Amygdala (tissue), 56 donors: ENCODE measurements around the gene PLCXD3.

Source experiments
- DNase-seq, 56 donors: peaks; one replicate each; lab custom pipeline; 2025; lab: John Stamatoyannopoulos, UW

Gene PLCXD3, protein sequence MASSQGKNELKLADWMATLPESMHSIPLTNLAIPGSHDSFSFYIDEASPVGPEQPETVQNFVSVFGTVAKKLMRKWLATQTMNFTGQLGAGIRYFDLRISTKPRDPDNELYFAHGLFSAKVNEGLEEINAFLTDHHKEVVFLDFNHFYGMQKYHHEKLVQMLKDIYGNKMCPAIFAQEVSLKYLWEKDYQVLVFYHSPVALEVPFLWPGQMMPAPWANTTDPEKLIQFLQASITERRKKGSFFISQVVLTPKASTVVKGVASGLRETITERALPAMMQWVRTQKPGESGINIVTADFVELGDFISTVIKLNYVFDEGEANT

DNA sequence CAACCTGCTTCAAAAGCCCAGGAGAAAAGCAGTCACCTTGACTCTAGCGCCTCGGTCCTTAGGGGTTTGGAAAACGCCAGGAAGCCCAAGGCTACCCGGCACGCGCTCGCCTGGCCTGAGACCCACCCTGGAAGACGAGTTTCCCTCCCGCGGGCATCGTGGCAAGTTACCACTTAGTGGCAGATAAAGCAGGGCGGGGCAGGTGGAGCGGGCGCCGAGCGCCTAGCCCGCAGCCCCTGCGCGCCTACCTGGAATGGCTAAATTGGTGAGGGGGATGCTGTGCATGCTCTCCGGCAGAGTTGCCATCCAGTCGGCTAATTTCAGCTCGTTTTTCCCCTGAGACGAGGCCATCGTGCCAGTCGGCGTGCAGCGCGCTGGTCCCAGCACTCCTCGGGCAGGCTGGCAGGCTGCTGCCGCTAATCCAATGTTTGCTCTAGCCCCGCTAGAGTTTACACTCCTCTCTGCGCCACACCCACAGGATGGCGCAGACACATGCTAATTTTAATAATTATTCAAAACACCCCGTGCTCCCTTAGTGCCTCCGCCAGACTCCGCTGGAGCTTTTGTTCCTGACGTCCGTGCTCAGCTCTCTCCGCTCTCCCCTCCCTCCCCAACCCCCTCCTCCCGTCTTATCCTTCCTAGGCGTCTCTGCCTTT lies at the start of gene PLCXD3:
Gene PLCXD3, minus strand, starts transcription at position 426 of the 656 bp plus-strand sequence. Its CDS starts 75 bp downstream, at position 351.
- DNase-seq = peak in 23 of 56 donors; percentile 5 to 63 (median 20)

- DNase-seq = no peak
Measured at GRCh38 chr5:41559184-41559583, 48.8 kb upstream of the PLCXD3 start.

GRCh38 chr5:41558295-41558694 lies 47.9 kb upstream of the PLCXD3 start:
- DNase-seq = no peak

DNA sequence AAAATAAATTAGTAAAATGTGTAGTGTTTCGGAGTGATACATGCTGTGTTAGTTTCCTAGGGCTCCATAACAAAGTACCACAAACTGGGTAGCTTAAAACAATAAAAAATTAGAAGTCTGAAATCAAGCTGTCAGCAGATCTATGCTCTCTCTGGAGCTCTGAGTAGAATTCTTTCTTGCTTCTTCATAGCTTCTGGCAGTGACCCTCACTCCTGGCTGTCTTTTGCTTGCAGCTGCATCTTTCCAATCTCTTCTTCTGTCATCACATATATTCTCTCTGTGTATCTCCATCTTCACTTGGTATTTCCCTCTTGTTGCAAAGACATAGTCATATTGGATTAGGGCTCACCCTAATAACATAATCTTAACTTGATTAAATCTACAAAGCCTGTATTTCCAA lies 37.6 kb upstream of the PLCXD3 start:
- DNase-seq = no peak

GRCh38 chr5:41542183-41542582 lies 31.8 kb upstream of the PLCXD3 start:
- no peak for DNase-seq

DNA sequence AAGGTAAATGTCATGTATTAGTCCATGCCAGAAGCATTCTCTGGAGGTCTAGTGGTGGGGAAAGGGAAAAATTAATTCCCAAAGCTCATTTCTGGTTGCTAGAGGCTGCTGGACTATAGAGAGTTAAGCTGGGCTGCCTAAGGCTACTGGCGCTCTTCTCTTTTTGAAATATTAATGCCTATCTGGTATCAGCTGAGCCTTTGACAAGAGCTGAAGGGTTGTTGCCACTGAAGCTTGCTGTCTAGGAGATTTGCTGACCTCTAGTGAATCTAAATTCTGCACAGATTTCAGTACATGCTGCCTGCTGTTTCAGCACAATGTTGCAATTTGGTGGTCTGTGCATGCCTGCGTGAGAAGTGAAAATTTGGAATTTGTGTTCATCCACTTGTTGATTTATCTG lies 29.1 kb upstream of the PLCXD3 start:
- no peak for DNase-seq

GRCh38 chr5:41537581-41537980 lies 27.2 kb upstream of the PLCXD3 start:
- DNase-seq = no peak

GRCh38 chr5:41532485-41532884 lies 22.1 kb upstream of the PLCXD3 start:
- DNase-seq = no peak

DNA sequence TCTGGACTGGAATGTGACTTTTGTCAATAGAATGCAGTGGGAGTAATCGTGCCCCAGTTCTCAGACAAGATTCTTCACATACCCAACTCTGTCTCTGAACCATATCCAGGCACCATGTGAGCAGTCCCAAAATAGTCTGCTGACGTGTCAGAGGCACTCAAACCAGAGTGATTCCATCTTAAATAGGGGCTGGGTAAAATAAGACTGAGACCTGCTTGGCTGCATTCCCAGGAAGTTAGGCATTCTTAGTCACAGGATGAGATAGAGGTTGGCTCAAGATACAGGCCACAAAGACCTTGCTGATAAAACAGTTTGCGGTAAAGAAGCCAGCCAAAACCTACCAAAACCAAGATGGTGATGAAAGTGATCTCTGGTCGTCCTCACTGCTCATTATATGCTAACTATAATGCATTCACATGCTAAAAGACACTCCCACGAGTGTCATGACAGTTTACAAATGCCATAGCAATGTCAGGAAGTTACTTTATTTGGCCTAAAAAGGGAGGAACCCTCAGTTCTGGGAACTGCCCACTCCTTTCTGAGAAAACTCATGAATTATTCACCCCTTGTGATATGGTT lies 16.9 kb upstream of the PLCXD3 start:
- no peak for DNase-seq

GRCh38 chr5:41526699-41527098 lies 16.3 kb upstream of the PLCXD3 start:
- no peak for DNase-seq

DNA sequence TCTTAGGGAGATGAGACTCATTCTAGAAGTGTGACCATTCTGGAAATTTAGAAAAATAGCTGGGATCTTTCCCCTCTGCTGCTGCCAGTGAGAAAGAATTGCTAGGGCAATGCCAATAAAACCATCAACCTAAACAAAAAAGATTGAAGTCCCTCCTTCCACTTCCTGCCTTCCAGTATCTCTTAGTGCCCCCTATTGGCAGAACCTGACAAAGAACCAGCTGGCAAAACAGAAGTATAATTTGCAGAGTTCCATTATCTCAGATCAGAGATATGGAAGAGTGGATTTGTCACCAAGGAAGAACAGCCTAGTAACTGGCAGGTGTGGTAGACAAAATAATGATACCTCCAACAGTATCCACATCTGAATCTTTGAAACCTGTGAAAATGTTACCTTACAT lies 13.8 kb upstream of the PLCXD3 start:
- DNase-seq = no peak

GRCh38 chr5:41522193-41522786 lies 11.9 kb upstream of the PLCXD3 start:
- no peak for DNase-seq

GRCh38 chr5:41519801-41520200 lies 9.4 kb upstream of the PLCXD3 start:
- no peak for DNase-seq

- no peak for DNase-seq
Measured at GRCh38 chr5:41517909-41518308, 7.5 kb upstream of the PLCXD3 start.

- DNase-seq = no peak
Measured at GRCh38 chr5:41511241-41511640, 840 bp upstream of the PLCXD3 start.

GRCh38 chr5:41509399-41510175 lies 814 bp downstream of the PLCXD3 start:
- peak in 3 of 56 donors; percentile 2 to 33 (median 20) for DNase-seq

DNA sequence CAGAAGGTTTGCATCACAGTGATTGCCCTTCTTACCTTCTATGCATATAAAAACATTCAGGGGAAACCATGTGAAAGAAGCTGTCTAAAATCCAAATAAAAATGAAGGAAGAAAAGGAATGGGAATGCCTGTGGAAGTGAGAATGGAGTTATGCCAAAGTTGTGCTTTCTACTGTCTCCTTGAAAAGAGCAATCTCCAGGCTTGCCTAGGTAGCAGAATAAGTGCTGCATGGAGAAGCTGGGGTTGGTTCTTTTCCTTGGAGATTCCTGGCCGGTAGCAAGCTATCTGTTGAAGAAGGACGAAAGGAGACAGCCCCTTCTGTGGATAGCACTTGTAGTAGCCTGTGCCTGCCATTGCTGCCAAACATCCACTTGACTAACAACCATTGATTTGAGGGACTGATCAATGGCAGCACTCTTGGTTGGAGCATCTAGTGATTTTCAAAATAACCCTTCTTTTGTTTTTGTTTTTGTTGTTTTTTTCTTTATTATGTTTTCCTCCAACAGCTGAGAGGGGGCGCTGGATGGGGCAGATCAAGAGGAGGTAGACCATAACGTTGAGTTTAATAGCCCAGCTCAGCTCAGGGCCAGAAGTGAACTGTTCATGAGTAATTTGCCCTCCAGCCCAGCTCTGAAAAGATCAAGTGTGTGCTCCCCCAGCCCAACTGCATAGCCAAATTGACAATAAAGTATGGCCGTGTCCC lies 1.6 kb downstream of the PLCXD3 start:
- no peak for DNase-seq

GRCh38 chr5:41508186-41508585 lies 2.2 kb downstream of the PLCXD3 start:
- no peak for DNase-seq

DNA sequence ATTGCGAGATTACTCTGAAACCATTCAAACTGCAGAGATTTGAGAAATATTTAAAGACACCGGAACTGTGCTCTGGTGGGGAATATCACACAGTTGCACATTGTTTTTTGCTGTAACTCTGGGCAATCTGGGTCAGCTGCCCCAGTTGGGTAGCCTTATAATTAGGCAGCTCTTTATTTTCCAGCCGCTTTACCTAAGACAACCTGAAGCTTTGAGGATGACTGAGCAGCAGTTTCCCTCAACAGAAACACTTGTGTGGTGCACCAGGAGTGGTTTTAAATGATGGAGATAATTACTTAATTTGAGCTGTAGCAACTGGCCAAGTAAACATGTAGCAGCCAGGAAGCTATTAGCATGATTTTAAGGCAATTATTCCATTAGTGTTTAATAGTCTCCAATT lies 2.9 kb downstream of the PLCXD3 start:
- DNase-seq = no peak

GRCh38 chr5:41503860-41504259 lies 6.5 kb downstream of the PLCXD3 start:
- DNase-seq = no peak
